Activated naive CD8-positive, alpha-beta T cell treated with anti-CD3 and anti-CD28 coated beads for 36 hours (primary cell): Measurements from ENCODE around the gene INTS1. TPM values are rescaled to one million over a fixed set of nuclear protein-coding genes. Genes with fewer than 3 reads are reported as not detected.
A peak's percentile ranks its signal among the peaks of the same experiment; 100 is the strongest.

ENCODE experiments used
- DNase-seq: peaks from one replicate; pipeline ENCODE4 v3.0.0; 2021
- H3K27ac Mint-ChIP-seq: one replicate; pipeline ENCODE4 v1.8.0; 2022; ENCODE audit warnings: mild to moderate bottlenecking, moderate library complexity, mixed read lengths
- H3K27me3 Mint-ChIP-seq: one replicate; pipeline ENCODE4 v1.8.0; 2022; ENCODE audit warnings: mild to moderate bottlenecking, mixed read lengths
- H3K36me3 Mint-ChIP-seq: one replicate; pipeline ENCODE4 v1.8.0; 2021; ENCODE audit warnings: mild to moderate bottlenecking, mixed read lengths
- H3K4me1 Mint-ChIP-seq: one replicate; pipeline ENCODE4 v1.8.0; 2021; ENCODE audit warnings: mixed read lengths
- H3K4me3 Mint-ChIP-seq: one replicate; pipeline ENCODE4 v1.8.0; 2022; ENCODE audit warnings: mild to moderate bottlenecking, moderate library complexity, mixed read lengths
- H3K9me3 Mint-ChIP-seq: one replicate; pipeline ENCODE4 v1.8.0; 2022; ENCODE audit warnings: mixed read lengths
- total RNA-seq, 2 experiments: library from RNA; stranded (reverse); gene quantifications; one replicate each; pipeline ENCODE4 v1.2.3, GENCODE V29; 2021

INTS1 gene
- total RNA-seq, 2 experiments from 2014 or later = 88.9 to 94.1 TPM

- Mint-ChIP-seq H3K27ac (no peak overlapping the region), H3K36me3 (no peaks in the 10 kb centered on the region), H3K4me1 (no peaks in the 10 kb centered on the region), H3K4me3 (no peak overlapping the region), H3K27me3 (no peaks in the 10 kb centered on the region), H3K9me3 (no peaks in the 10 kb centered on the region)
- no peak for DNase-seq
These were observed 41.4 kb upstream of the INTS1 start for GRCh38 chr7:1545417-1546246.

- Mint-ChIP-seq H3K4me3 (no peak overlapping the region), H3K36me3 (no peaks in the 10 kb centered on the region), H3K27me3 (no peaks in the 10 kb centered on the region), H3K4me1 (no peaks in the 10 kb centered on the region), H3K9me3 (no peaks in the 10 kb centered on the region), H3K27ac (no peak overlapping the region)
- DNase-seq = no peak
These were observed 40.8 kb upstream of the INTS1 start for GRCh38 chr7:1544896-1545416.

- no peaks in the 10 kb centered on the region for H3K4me1 Mint-ChIP-seq
- H3K36me3 Mint-ChIP-seq = no peaks in the 10 kb centered on the region
- H3K9me3 Mint-ChIP-seq = no peaks in the 10 kb centered on the region
- H3K27ac Mint-ChIP-seq = no peak overlapping the region
- no peak for DNase-seq
- H3K4me3 Mint-ChIP-seq = no peak overlapping the region
- H3K27me3 Mint-ChIP-seq = no peaks in the 10 kb centered on the region
These were observed 40.1 kb upstream of the INTS1 start for GRCh38 chr7:1544178-1544895.

GRCh38 chr7:1543826-1544177, 39.6 kb upstream of the INTS1 start:
- Mint-ChIP-seq H3K36me3 (no peaks in the 10 kb centered on the region), H3K27me3 (no peaks in the 10 kb centered on the region), H3K4me1 (no peaks in the 10 kb centered on the region), H3K4me3 (no peak overlapping the region), H3K27ac (no peak overlapping the region), H3K9me3 (no peaks in the 10 kb centered on the region)
- no peak for DNase-seq

GRCh38 chr7:1542841-1543747, 38.9 kb upstream of the INTS1 start:
- H3K36me3 Mint-ChIP-seq = no peaks in the 10 kb centered on the region
- no peaks in the 10 kb centered on the region for H3K4me1 Mint-ChIP-seq
- no peak for DNase-seq
- no peak overlapping the region for H3K27ac Mint-ChIP-seq
- no peaks in the 10 kb centered on the region for H3K9me3 Mint-ChIP-seq
- H3K27me3 Mint-ChIP-seq = no peaks in the 10 kb centered on the region
- no peak overlapping the region for H3K4me3 Mint-ChIP-seq

GRCh38 chr7:1542329-1542728, 38.1 kb upstream of the INTS1 start:
- H3K9me3 Mint-ChIP-seq = no peaks in the 10 kb centered on the region
- no peaks in the 10 kb centered on the region for H3K27me3 Mint-ChIP-seq
- peaks cover 2% of the 10 kb centered on the region for H3K4me1 Mint-ChIP-seq
- H3K27ac Mint-ChIP-seq = no peak overlapping the region
- H3K36me3 Mint-ChIP-seq = no peaks in the 10 kb centered on the region
- no peak overlapping the region for H3K4me3 Mint-ChIP-seq
- DNase-seq = no peak

- Mint-ChIP-seq H3K27ac (no peak overlapping the region), H3K36me3 (no peaks in the 10 kb centered on the region), H3K9me3 (no peaks in the 10 kb centered on the region), H3K4me1 (peaks cover 2% of the 10 kb centered on the region), H3K27me3 (no peaks in the 10 kb centered on the region), H3K4me3 (no peak overlapping the region)
- DNase-seq = no peak
These were observed 37.4 kb upstream of the INTS1 start for GRCh38 chr7:1541431-1542162.

- H3K36me3 Mint-ChIP-seq = peaks cover 3% of the 10 kb centered on the region
- DNase-seq = no peak
- H3K4me1 Mint-ChIP-seq = peaks cover 4% of the 10 kb centered on the region
- no peak overlapping the region for H3K4me3 Mint-ChIP-seq
- H3K27ac Mint-ChIP-seq = no peak overlapping the region
- H3K9me3 Mint-ChIP-seq = no peaks in the 10 kb centered on the region
- no peaks in the 10 kb centered on the region for H3K27me3 Mint-ChIP-seq
These were observed 36.6 kb upstream of the INTS1 start for GRCh38 chr7:1540776-1541271.

- no peak for DNase-seq
- Mint-ChIP-seq H3K27me3 (no peaks in the 10 kb centered on the region), H3K9me3 (no peaks in the 10 kb centered on the region), H3K27ac (no peak overlapping the region), H3K4me3 (no peak overlapping the region), H3K36me3 (peaks cover 3% of the 10 kb centered on the region), H3K4me1 (peaks cover 4% of the 10 kb centered on the region)
These were observed 35.9 kb upstream of the INTS1 start for GRCh38 chr7:1539882-1540775.

GRCh38 chr7:1539181-1539881, 35.1 kb upstream of the INTS1 start:
- H3K4me3 Mint-ChIP-seq = no peak overlapping the region
- DNase-seq = no peak
- no peaks in the 10 kb centered on the region for H3K27me3 Mint-ChIP-seq
- no peaks in the 10 kb centered on the region for H3K9me3 Mint-ChIP-seq
- H3K36me3 Mint-ChIP-seq = peaks cover 3% of the 10 kb centered on the region
- H3K27ac Mint-ChIP-seq = no peak overlapping the region
- peaks cover 4% of the 10 kb centered on the region for H3K4me1 Mint-ChIP-seq

- peaks cover 5% of the 10 kb centered on the region for H3K4me1 Mint-ChIP-seq
- no peaks in the 10 kb centered on the region for H3K9me3 Mint-ChIP-seq
- no peak overlapping the region for H3K4me3 Mint-ChIP-seq
- no peaks in the 10 kb centered on the region for H3K27me3 Mint-ChIP-seq
- no peak for DNase-seq
- no peak overlapping the region for H3K27ac Mint-ChIP-seq
- H3K36me3 Mint-ChIP-seq = peaks cover 3% of the 10 kb centered on the region
These were observed 34.5 kb upstream of the INTS1 start for GRCh38 chr7:1538544-1539180.

GRCh38 chr7:1537535-1538412, 33.6 kb upstream of the INTS1 start:
- no peak for DNase-seq
- peaks cover 14% of the 10 kb centered on the region for H3K4me1 Mint-ChIP-seq
- H3K27me3 Mint-ChIP-seq = no peaks in the 10 kb centered on the region
- H3K4me3 Mint-ChIP-seq = no peak overlapping the region
- H3K9me3 Mint-ChIP-seq = no peaks in the 10 kb centered on the region
- H3K27ac Mint-ChIP-seq = peak overlapping the region; percentile 66
- H3K36me3 Mint-ChIP-seq = peaks cover 3% of the 10 kb centered on the region
